Measurements from ENCODE around the gene GPSM1.

Gene GPSM1

GRCh38 chr9:136330406-136330990 lies 3.2 kb downstream of the GPSM1 start:
- Histone ChIP-seq H4K20me1 (ENCODE audit: insufficient read depth, low read length, poor library complexity, severe bottlenecking) (peaks cover 10% of the 10 kb centered on the region), H3K27me3 (ENCODE audit: insufficient read depth, low read length, poor library complexity, severe bottlenecking) (no peaks in the 10 kb centered on the region), H3K4me2 (ENCODE audit: low read depth, low read length, poor library complexity, severe bottlenecking) (peak overlapping the region; percentile 16), H3F3A (ENCODE audit: low read depth) (no peaks in the 10 kb centered on the region), H3K9ac (ENCODE audit: low read depth, low read length, poor library complexity, severe bottlenecking) (no peak overlapping the region), H3K4me1 (ENCODE audit: insufficient read depth, low read length, poor library complexity, severe bottlenecking) (peaks cover 25% of the 10 kb centered on the region), H2AFZ (ENCODE audit: low read length) (no peak overlapping the region), H3K9me3 (ENCODE audit: insufficient read depth, low read depth, low read length) (no peaks in the 10 kb centered on the region), H3K4me3 (ENCODE audit: low read length, poor library complexity, severe bottlenecking) (no peak overlapping the region), H3K36me3 (ENCODE audit: insufficient read depth, low read length) (no peaks in the 10 kb centered on the region), H3K9me2 (replicated peaks; ENCODE audit: low read depth, low read length) (no peaks in the 10 kb centered on the region), H3K79me2 (ENCODE audit: insufficient read depth, low read length) (peaks cover 28% of the 10 kb centered on the region)
- no peak for TF ChIP-seq EZH2phosphoT487 (IDR thresholded peaks at IDR 0.05; ENCODE audit: borderline replicate concordance)
- no peak for TF ChIP-seq CTCF (conservative IDR thresholded peaks at IDR 0.05; ENCODE audit: low read length)

- Histone ChIP-seq H3K27me3 (ENCODE audit: insufficient read depth, low read length, poor library complexity, severe bottlenecking) (no peaks in the 10 kb centered on the region), H2AFZ (ENCODE audit: low read length) (no peak overlapping the region), H3K36me3 (ENCODE audit: insufficient read depth, low read length) (no peaks in the 10 kb centered on the region), H3K9me2 (replicated peaks; ENCODE audit: low read depth, low read length) (no peaks in the 10 kb centered on the region), H4K20me1 (ENCODE audit: insufficient read depth, low read length, poor library complexity, severe bottlenecking) (peaks cover 10% of the 10 kb centered on the region), H3K9ac (ENCODE audit: low read depth, low read length, poor library complexity, severe bottlenecking) (no peak overlapping the region), H3K4me2 (ENCODE audit: low read depth, low read length, poor library complexity, severe bottlenecking) (no peak overlapping the region), H3K9me3 (ENCODE audit: insufficient read depth, low read depth, low read length) (no peaks in the 10 kb centered on the region), H3K79me2 (ENCODE audit: insufficient read depth, low read length) (peaks cover 28% of the 10 kb centered on the region), H3F3A (ENCODE audit: low read depth) (no peaks in the 10 kb centered on the region), H3K4me1 (ENCODE audit: insufficient read depth, low read length, poor library complexity, severe bottlenecking) (peaks cover 25% of the 10 kb centered on the region), H3K4me3 (ENCODE audit: low read length, poor library complexity, severe bottlenecking) (no peak overlapping the region)
- no peak for TF ChIP-seq EZH2phosphoT487 (IDR thresholded peaks at IDR 0.05; ENCODE audit: borderline replicate concordance)
- no peak for TF ChIP-seq CTCF (conservative IDR thresholded peaks at IDR 0.05; ENCODE audit: low read length)
These were observed 3.7 kb downstream of the GPSM1 start for GRCh38 chr9:136331030-136331429.

- Histone ChIP-seq H3K27me3 (ENCODE audit: insufficient read depth, low read length, poor library complexity, severe bottlenecking) (no peaks in the 10 kb centered on the region), H2AFZ (ENCODE audit: low read length) (no peak overlapping the region), H3K79me2 (ENCODE audit: insufficient read depth, low read length) (peaks cover 28% of the 10 kb centered on the region), H3K9me2 (replicated peaks; ENCODE audit: low read depth, low read length) (no peaks in the 10 kb centered on the region), H3K36me3 (ENCODE audit: insufficient read depth, low read length) (no peaks in the 10 kb centered on the region), H3K4me1 (ENCODE audit: insufficient read depth, low read length, poor library complexity, severe bottlenecking) (peaks cover 25% of the 10 kb centered on the region), H3K9me3 (ENCODE audit: insufficient read depth, low read depth, low read length) (no peaks in the 10 kb centered on the region), H3K9ac (ENCODE audit: low read depth, low read length, poor library complexity, severe bottlenecking) (no peak overlapping the region), H3K4me2 (ENCODE audit: low read depth, low read length, poor library complexity, severe bottlenecking) (no peak overlapping the region), H3K4me3 (ENCODE audit: low read length, poor library complexity, severe bottlenecking) (no peak overlapping the region), H4K20me1 (ENCODE audit: insufficient read depth, low read length, poor library complexity, severe bottlenecking) (peaks cover 10% of the 10 kb centered on the region), H3F3A (ENCODE audit: low read depth) (no peaks in the 10 kb centered on the region)
- no peak for TF ChIP-seq EZH2phosphoT487 (IDR thresholded peaks at IDR 0.05; ENCODE audit: borderline replicate concordance)
- no peak for TF ChIP-seq CTCF (conservative IDR thresholded peaks at IDR 0.05; ENCODE audit: low read length)
These were observed 4.5 kb downstream of the GPSM1 start for GRCh38 chr9:136331556-136332481.
